Neutrophil (primary cell): ENCODE results near the gene COL4A1.

ENCODE experiments used
- H3K27ac ChIP-seq: fragments of 200-600 bp; sonication (generic); 2 replicates; pipeline ENCODE4 v1.5.1; 2016; ENCODE audit warnings: mild to moderate bottlenecking, moderate library complexity
- H3K27me3 ChIP-seq: fragments of 200-600 bp; sonication (generic); 2 replicates; pipeline ENCODE4 v1.6.0; 2016; ENCODE audit warnings: mild to moderate bottlenecking
- H3K36me3 ChIP-seq: fragments of 200-600 bp; sonication (generic); 2 replicates; pipeline ENCODE4 v1.5.1; 2017
- H3K4me1 ChIP-seq, 2 experiments: fragments of 200-600 bp in 1 of 2; sonication (generic) in 1 of 2; 1 replicate in 1 of 2; 2 replicates in 1 of 2; pipeline versions ENCODE4 v1.5.1 to v1.6.1; 2013 to 2016; ENCODE audit warnings: low read depth in 1 of 2, low read length in 1 of 2, mild to moderate bottlenecking in 1 of 2, moderate library complexity in 1 of 2; ENCODE audit not compliant: control insufficient read depth in 1 of 2, insufficient read depth in 1 of 2
- H3K4me3 ChIP-seq, 2 experiments: fragments of 200-600 bp in 1 of 2; sonication (generic) in 1 of 2; 1 replicate in 1 of 2; 2 replicates in 1 of 2; pipeline ENCODE4 v1.5.1; 2013 to 2016; ENCODE audit warnings: low read depth in 1 of 2, low read length in 1 of 2, mild to moderate bottlenecking in 1 of 2, moderate library complexity in 1 of 2
- H3K9me3 ChIP-seq: fragments of 200-600 bp; sonication (generic); 2 replicates; pipeline ENCODE4 v1.5.1; 2016
- TF ChIP-seq, protein P1 (sequence below): fragments of 200-600 bp; sonication (generic); IDR thresholded peaks from 2 replicates; pipeline ENCODE4 v1.5.1; 2016; ENCODE audit warnings: antibody characterized with exemption

The COL4A1 gene

GRCh38 chr13:110133425-110134235, 173.3 kb downstream of the COL4A1 start:
- H3K9me3 ChIP-seq: no peaks in the 10 kb centered on the region
- no peaks in the 10 kb centered on the region for H3K36me3 ChIP-seq
- no peak overlapping the region for H3K27ac ChIP-seq
- no peak overlapping the region for H3K4me3 ChIP-seq
- H3K4me1 ChIP-seq: peaks cover 19 to 22% of the 10 kb centered on the region in 2 experiments
- H3K27me3 ChIP-seq: no peaks in the 10 kb centered on the region
- TF ChIP-seq, protein P1, sequence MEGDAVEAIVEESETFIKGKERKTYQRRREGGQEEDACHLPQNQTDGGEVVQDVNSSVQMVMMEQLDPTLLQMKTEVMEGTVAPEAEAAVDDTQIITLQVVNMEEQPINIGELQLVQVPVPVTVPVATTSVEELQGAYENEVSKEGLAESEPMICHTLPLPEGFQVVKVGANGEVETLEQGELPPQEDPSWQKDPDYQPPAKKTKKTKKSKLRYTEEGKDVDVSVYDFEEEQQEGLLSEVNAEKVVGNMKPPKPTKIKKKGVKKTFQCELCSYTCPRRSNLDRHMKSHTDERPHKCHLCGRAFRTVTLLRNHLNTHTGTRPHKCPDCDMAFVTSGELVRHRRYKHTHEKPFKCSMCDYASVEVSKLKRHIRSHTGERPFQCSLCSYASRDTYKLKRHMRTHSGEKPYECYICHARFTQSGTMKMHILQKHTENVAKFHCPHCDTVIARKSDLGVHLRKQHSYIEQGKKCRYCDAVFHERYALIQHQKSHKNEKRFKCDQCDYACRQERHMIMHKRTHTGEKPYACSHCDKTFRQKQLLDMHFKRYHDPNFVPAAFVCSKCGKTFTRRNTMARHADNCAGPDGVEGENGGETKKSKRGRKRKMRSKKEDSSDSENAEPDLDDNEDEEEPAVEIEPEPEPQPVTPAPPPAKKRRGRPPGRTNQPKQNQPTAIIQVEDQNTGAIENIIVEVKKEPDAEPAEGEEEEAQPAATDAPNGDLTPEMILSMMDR: no peak

GRCh38 chr13:110132225-110132982, 174.6 kb downstream of the COL4A1 start:
- peaks cover 9 to 11% of the 10 kb centered on the region in 2 experiments for H3K4me1 ChIP-seq
- no peaks in the 10 kb centered on the region for H3K27me3 ChIP-seq
- H3K27ac ChIP-seq: no peak overlapping the region
- no peaks in the 10 kb centered on the region for H3K9me3 ChIP-seq
- no peak overlapping the region for H3K4me3 ChIP-seq
- TF ChIP-seq, protein P1: no peak
- no peaks in the 10 kb centered on the region for H3K36me3 ChIP-seq

DNA sequence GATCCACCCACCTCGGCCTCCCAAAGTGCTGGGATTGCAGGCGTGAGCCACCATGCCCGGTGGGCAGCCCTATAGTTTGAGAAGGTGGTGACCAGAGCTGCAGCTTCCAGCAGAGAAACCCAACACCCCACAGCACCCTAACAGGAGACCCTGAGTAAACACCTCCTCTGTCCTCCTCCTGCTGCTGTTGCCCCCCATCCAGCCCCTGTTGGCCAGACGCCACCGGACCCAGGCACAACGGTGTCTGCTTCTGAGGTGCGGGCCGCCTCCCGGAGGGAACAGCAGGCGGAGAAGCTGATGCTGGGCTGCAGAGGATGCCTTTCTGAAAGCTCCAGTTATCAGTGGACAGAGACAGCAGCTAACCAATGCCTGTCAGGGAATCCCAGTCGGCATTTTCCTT, 175.5 kb downstream of the COL4A1 start:
- no peak overlapping the region for H3K4me3 ChIP-seq
- peaks cover 6 to 9% of the 10 kb centered on the region in 2 experiments for H3K4me1 ChIP-seq
- no peaks in the 10 kb centered on the region for H3K36me3 ChIP-seq
- no peaks in the 10 kb centered on the region for H3K27me3 ChIP-seq
- no peak overlapping the region for H3K27ac ChIP-seq
- no peaks in the 10 kb centered on the region for H3K9me3 ChIP-seq
- TF ChIP-seq, protein P1: no peak

- Histone ChIP-seq H3K4me1 (peaks cover 7 to 11% of the 10 kb centered on the region in 2 experiments), H3K9me3 (no peaks in the 10 kb centered on the region), H3K27me3 (no peaks in the 10 kb centered on the region), H3K4me3 (no peak overlapping the region), H3K27ac (no peak overlapping the region), H3K36me3 (no peaks in the 10 kb centered on the region)
- TF ChIP-seq, protein P1: no peak
Measured at GRCh38 chr13:110130431-110130830, 176.5 kb downstream of the COL4A1 start.

DNA sequence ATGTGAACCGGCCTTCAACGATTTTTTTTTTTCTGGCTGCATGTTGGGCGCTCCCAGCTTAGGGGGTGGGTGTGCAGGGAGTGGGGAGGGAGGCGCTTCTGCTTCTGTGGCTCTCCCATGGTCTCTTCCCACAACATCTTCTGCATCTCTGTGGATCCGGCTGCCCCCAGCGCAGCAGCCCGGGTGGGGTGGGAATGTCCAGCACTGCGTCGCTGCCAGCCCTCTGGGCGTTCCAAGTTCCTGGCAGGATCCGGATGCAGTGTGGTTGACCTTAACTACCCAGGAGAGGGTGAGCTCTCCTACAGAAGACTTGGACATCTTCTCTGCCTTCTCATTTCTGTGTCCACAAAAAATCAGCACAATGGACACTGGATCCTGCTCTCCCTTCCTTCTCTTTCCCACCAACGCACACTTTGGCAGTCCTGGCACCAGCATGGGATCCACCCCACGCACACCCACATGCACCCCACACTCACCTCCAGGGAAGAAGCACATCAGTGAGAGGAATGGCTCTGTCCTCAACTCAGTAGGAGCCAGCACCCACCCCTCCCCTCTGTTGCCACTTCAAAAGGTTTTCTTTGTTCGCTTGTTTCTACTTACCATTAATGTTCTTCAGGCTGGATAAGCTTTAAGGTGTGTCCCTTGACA, 177.3 kb downstream of the COL4A1 start:
- Histone ChIP-seq H3K27me3 (peaks cover 6% of the 10 kb centered on the region), H3K4me3 (no peak overlapping the region), H3K27ac (no peak overlapping the region), H3K4me1 (peaks cover 7 to 11% of the 10 kb centered on the region in 2 experiments), H3K36me3 (no peaks in the 10 kb centered on the region), H3K9me3 (no peaks in the 10 kb centered on the region)
- TF ChIP-seq, protein P1: no peak
